Measurements from ENCODE around the gene CCNT1. TPM values are rescaled to one million over a fixed set of nuclear protein-coding genes. Genes with fewer than 3 reads are reported as not detected.
"Not testable (repeated sequence)": the region's sequence is repeated elsewhere in the genome, so short reads cannot be mapped to it uniquely, and the experiment has no call there.

The CCNT1 gene
- total RNA-seq, 4 donors from 2014 or later = 17.4 to 46.8 (median 33.9) TPM

GRCh38 chr12:48728807-48729206, 12.3 kb upstream of the CCNT1 start:
- intact Hi-C loops (cut with DNase I; ENCODE audit: low total_unique reads) = no loop called here
- H3K4me3 ChIP-seq = no peak overlapping the region
- no peaks in the 10 kb centered on the region for H3K36me3 ChIP-seq
- TF ChIP-seq POLR2A (IDR thresholded peaks at IDR 0.05) (no peak), CTCF (IDR thresholded peaks at IDR 0.05) (no peak)
- H3K27ac ChIP-seq = no peak overlapping the region
- DNase-seq = no peak
- no peaks in the 10 kb centered on the region for H3K4me1 ChIP-seq
- H3K27me3 ChIP-seq = no peaks in the 10 kb centered on the region
- no peaks in the 10 kb centered on the region for H3K9me3 ChIP-seq

GRCh38 chr12:48720737-48721136, 4.2 kb upstream of the CCNT1 start:
- H3K27me3 ChIP-seq; intact Hi-C loops (cut with DNase I; ENCODE audit: low total_unique reads); DNase-seq; H3K9me3 ChIP-seq; H3K27ac ChIP-seq; H3K4me3 ChIP-seq; H3K36me3 ChIP-seq; H3K4me1 ChIP-seq: not testable (repeated sequence)

GRCh38 chr12:48720171-48720570, 3.7 kb upstream of the CCNT1 start:
- H3K9me3 ChIP-seq; intact Hi-C loops (cut with DNase I; ENCODE audit: low total_unique reads); H3K27ac ChIP-seq: not testable (repeated sequence)

GRCh38 chr12:48719002-48719401, 2.5 kb upstream of the CCNT1 start:
- DNase-seq; H3K9me3 ChIP-seq; H3K36me3 ChIP-seq; H3K4me3 ChIP-seq; intact Hi-C loops (cut with DNase I; ENCODE audit: low total_unique reads); H3K27ac ChIP-seq; H3K27me3 ChIP-seq: not testable (repeated sequence)
- peaks cover 6 to 12% of the 10 kb centered on the region in 2 donors for H3K4me1 ChIP-seq

More at GRCh38 chr12:48720171-48720570, 3.7 kb upstream of the CCNT1 start:
- not testable (repeated sequence) for H3K36me3 ChIP-seq, DNase-seq, H3K4me1 ChIP-seq, H3K4me3 ChIP-seq, H3K27me3 ChIP-seq

GRCh38 chr12:48717252-48717695, 767 bp upstream of the CCNT1 start:
- intact Hi-C loops (cut with DNase I; ENCODE audit: low total_unique reads) = no loop called here
- no peaks in the 10 kb centered on the region for H3K36me3 ChIP-seq
- H3K27ac ChIP-seq = peak overlapping the region; percentile 91 to 94
- TF ChIP-seq POLR2A (IDR thresholded peaks at IDR 0.05) = no peak
- peak in 1 of 4 experiments; percentile 1 for TF ChIP-seq CTCF (IDR thresholded peaks at IDR 0.05)
- no peaks in the 10 kb centered on the region for H3K9me3 ChIP-seq
- H3K4me3 ChIP-seq = peak overlapping the region; percentile 69 to 70
- H3K4me1 ChIP-seq = peaks cover 6 to 12% of the 10 kb centered on the region in 2 donors
- H3K27me3 ChIP-seq = no peaks in the 10 kb centered on the region
- no peak for DNase-seq

- intact Hi-C loops (cut with DNase I; ENCODE audit: low total_unique reads) = no loop called here
- H3K27me3 ChIP-seq = no peaks in the 10 kb centered on the region
- no peaks in the 10 kb centered on the region for H3K36me3 ChIP-seq
- TF ChIP-seq CTCF (IDR thresholded peaks at IDR 0.05) (no peak), POLR2A (IDR thresholded peaks at IDR 0.05) (no peak)
- no peaks in the 10 kb centered on the region for H3K9me3 ChIP-seq
- DNase-seq = no peak
- peak overlapping the region; percentile 69 to 70 for H3K4me3 ChIP-seq
- H3K4me1 ChIP-seq = peaks cover 6 to 12% of the 10 kb centered on the region in 2 donors
- peak overlapping the region; percentile 91 to 94 for H3K27ac ChIP-seq
Measured at GRCh38 chr12:48716168-48716492, 377 bp downstream of the CCNT1 start.

- Histone ChIP-seq H3K9me3 (no peaks in the 10 kb centered on the region), H3K27ac (no peak overlapping the region), H3K36me3 (no peaks in the 10 kb centered on the region), H3K4me3 (no peak overlapping the region), H3K27me3 (no peaks in the 10 kb centered on the region), H3K4me1 (peaks cover 6 to 12% of the 10 kb centered on the region in 2 donors)
- intact Hi-C loops (cut with DNase I; ENCODE audit: low total_unique reads) = no loop called here
- no peak for DNase-seq
- TF ChIP-seq POLR2A (IDR thresholded peaks at IDR 0.05) (no peak), CTCF (IDR thresholded peaks at IDR 0.05) (no peak)
Measured at GRCh38 chr12:48712209-48712608, 4.3 kb downstream of the CCNT1 start.

GRCh38 chr12:48698822-48699221, 17.7 kb downstream of the CCNT1 start:
- DNase-seq; H3K36me3 ChIP-seq; H3K27ac ChIP-seq; H3K27me3 ChIP-seq; H3K9me3 ChIP-seq; H3K4me1 ChIP-seq; H3K4me3 ChIP-seq; intact Hi-C loops (cut with DNase I; ENCODE audit: low total_unique reads): not testable (repeated sequence)
